ENCODE measurements around the gene ZBTB40. TPM values are rescaled to one million over a fixed set of nuclear protein-coding genes. Genes with fewer than 3 reads are reported as not detected.

The ZBTB40 gene
- total RNA-seq, 4 donors from 2014 or later, result 12.0 to 17.3 (median 12.5) TPM

- Histone ChIP-seq H3K4me1 (no peaks in the 10 kb centered on the region), H3K27ac (no peak overlapping the region), H3K27me3 (peaks cover 26 to 35% (median 31%) of the 10 kb centered on the region in 3 donors), H3K36me3 (no peaks in the 10 kb centered on the region), H3K4me3 (no peak overlapping the region), H3K9me3 (no peaks in the 10 kb centered on the region)
- ATAC-seq (no peak), DNase-seq (no peak)
- TF ChIP-seq CTCF (IDR thresholded peaks at IDR 0.05 in 4 of 5, conservative IDR thresholded peaks at IDR 0.05 in 1 of 5) (no peak), POLR2A (IDR thresholded peaks at IDR 0.05) (no peak)
- intact Hi-C loops (cut with DNase I; ENCODE audit: low total_unique reads) (loop anchor here (10.0 kb wide), 1 partner anchor 323 kb away; no protein-coding TSS in a partner anchor), in situ Hi-C loops (cut with MboI; ENCODE audit: low sequenced_read_pairs in 4 of 4) (no loop called here)
Observed at GRCh38 chr1:22567994-22568393, 116.3 kb downstream of the ZBTB40 start.

- no peak overlapping the region for H3K4me3 ChIP-seq
- H3K4me1 ChIP-seq, result no peaks in the 10 kb centered on the region
- DNase-seq, result no peak
- H3K27me3 ChIP-seq, result peaks cover 31 to 42% (median 37%) of the 10 kb centered on the region in 3 donors
- H3K36me3 ChIP-seq, result no peaks in the 10 kb centered on the region
- intact Hi-C loops (cut with DNase I; ENCODE audit: low total_unique reads) (loop anchor here (10.0 kb wide), 1 partner anchor 324 kb away; no protein-coding TSS in a partner anchor), in situ Hi-C loops (cut with MboI; ENCODE audit: low sequenced_read_pairs in 4 of 4) (no loop called here)
- no peak overlapping the region for H3K27ac ChIP-seq
- ATAC-seq, result no peak
- H3K9me3 ChIP-seq, result no peaks in the 10 kb centered on the region
- TF ChIP-seq CTCF (IDR thresholded peaks at IDR 0.05 in 4 of 5, conservative IDR thresholded peaks at IDR 0.05 in 1 of 5) (no peak), POLR2A (IDR thresholded peaks at IDR 0.05) (no peak)
Observed at GRCh38 chr1:22569269-22569668, 117.6 kb downstream of the ZBTB40 start.

GRCh38 chr1:22570140-22570909 is 118.7 kb downstream of the ZBTB40 start:
- Histone ChIP-seq H3K9me3 (no peaks in the 10 kb centered on the region), H3K27me3 (peaks cover 33 to 41% (median 34%) of the 10 kb centered on the region in 3 donors), H3K4me3 (no peak overlapping the region), H3K36me3 (no peaks in the 10 kb centered on the region), H3K4me1 (no peaks in the 10 kb centered on the region), H3K27ac (no peak overlapping the region)
- ATAC-seq (no peak), DNase-seq (no peak)
- intact Hi-C loops (cut with DNase I; ENCODE audit: low total_unique reads), result no loop called here
- no peak for TF ChIP-seq POLR2A (IDR thresholded peaks at IDR 0.05)
- TF ChIP-seq CTCF (IDR thresholded peaks at IDR 0.05 in 4 of 5, conservative IDR thresholded peaks at IDR 0.05 in 1 of 5), result no peak
- in situ Hi-C loops (cut with MboI; ENCODE audit: low sequenced_read_pairs in 4 of 4), result no loop called here

GRCh38 chr1:22572818-22573217 is 121.2 kb downstream of the ZBTB40 start:
- in situ Hi-C loops (cut with MboI; ENCODE audit: low sequenced_read_pairs in 4 of 4), result no loop called here
- Histone ChIP-seq H3K27ac (no peak overlapping the region), H3K27me3 (peaks cover 29 to 39% (median 34%) of the 10 kb centered on the region in 3 donors), H3K4me1 (no peaks in the 10 kb centered on the region), H3K4me3 (no peak overlapping the region), H3K36me3 (no peaks in the 10 kb centered on the region), H3K9me3 (no peaks in the 10 kb centered on the region)
- intact Hi-C loops (cut with DNase I; ENCODE audit: low total_unique reads), result no loop called here
- no peak for ATAC-seq
- DNase-seq, result no peak
- TF ChIP-seq POLR2A (IDR thresholded peaks at IDR 0.05) (no peak), CTCF (IDR thresholded peaks at IDR 0.05 in 4 of 5, conservative IDR thresholded peaks at IDR 0.05 in 1 of 5) (no peak)

Measured in gastrocnemius medialis (tissue), 4 donors.